Stomach (tissue), 9 donors: Measurements from ENCODE around the gene SLC7A9. TPM values are rescaled to one million over a fixed set of nuclear protein-coding genes. Genes with fewer than 3 reads are reported as not detected.

ENCODE experiments used
- DNase-seq, 2 donors: peaks; one replicate each; pipeline versions ENCODE4 v3.0.0 to v3.0.0-alpha.2; 2013 to 2019
- H3K27ac ChIP-seq, 5 donors: fragments of 200-600 bp in 4 of 5; sonication (generic) in 4 of 5; one replicate each; pipeline ENCODE4 v1.5.1; 2013 to 2019; ENCODE audit warnings: mild to moderate bottlenecking in 1 of 5, moderate library complexity in 1 of 5
- H3K27me3 ChIP-seq, 3 donors: fragments of 200-600 bp; sonication (generic); one replicate each; pipeline ENCODE4 v1.5.1; 2017 to 2019; ENCODE audit warnings: mixed run types in 1 of 3
- H3K36me3 ChIP-seq, 4 donors: fragments of 200-600 bp; sonication (generic); 1 replicate in 3 of 4; 2 replicates in 1 of 4; pipeline ENCODE4 v1.5.1; 2016 to 2019
- H3K4me1 ChIP-seq, 4 donors: fragments of 200-600 bp; sonication (generic); one replicate each; pipeline ENCODE4 v1.5.1; 2016 to 2019
- H3K4me3 ChIP-seq, 4 donors: fragments of 200-600 bp; sonication (generic) in 3 of 4; one replicate each; pipeline ENCODE4 v1.5.1; 2016 to 2019; ENCODE audit warnings: mild to moderate bottlenecking in 1 of 4
- H3K9me3 ChIP-seq, 4 donors: fragments of 200-600 bp; sonication (generic); one replicate each; pipeline ENCODE4 v1.5.1; 2016 to 2019
- CTCF ChIP-seq, 7 experiments: fragments of 450-650 bp in 4 of 7; fragments of 200-600 bp in 3 of 7; sonication (generic) in 3 of 7; IDR thresholded peaks; one replicate each; pipeline ENCODE4 v1.5.1; 2016 to 2019; ENCODE audit warnings: antibody characterized with exemption in 7 of 7, control low read depth in 2 of 7, mild to moderate bottlenecking in 1 of 7
- EP300 ChIP-seq: sonication (generic); formaldehyde crosslinking; IDR thresholded peaks from one replicate; pipeline ENCODE4 v1.6.1; 2017; ENCODE audit warnings: antibody characterized with exemption
- POLR2A ChIP-seq, 4 donors: fragments of 450-650 bp; IDR thresholded peaks; one replicate each; pipeline ENCODE4 v1.6.1; 2016; ENCODE audit warnings: antibody characterized with exemption in 4 of 4, control low read depth in 2 of 4, mild to moderate bottlenecking in 1 of 4, moderate library complexity in 1 of 4
- POLR2AphosphoS5 ChIP-seq, 3 donors: sonication (generic); formaldehyde crosslinking; IDR thresholded peaks; one replicate each; pipeline ENCODE4 v1.6.1; 2016; ENCODE audit warnings: antibody characterized with exemption in 3 of 3
- WGBS, 5 donors: extraction: QIAGEN DNeasy Blood & Tissue Kit in 3 of 5; methylation state at CpG; one replicate each; pipeline versions ENCODE4 v1.1.5 to v1.1.7; 2013 to 2018; 5-methylcytosine and 5-hydroxymethylcytosine counted together
- intact Hi-C: fragments of 100-400 bp; cut with DNase I; formaldehyde crosslinking; loops from one replicate; pipeline ENCODE4 v1.15.1; 2023; ENCODE audit warnings: low total_unique reads
- polyA plus RNA-seq, 3 donors: library from polyadenylated mRNA; stranded (reverse); fragments of 200-250 nt; gene quantifications; one replicate each; pipeline ENCODE4 v1.2.3, GENCODE V29; 2013
- total RNA-seq, 5 donors: library from RNA; depleted of rRNA; stranded (reverse); fragments of >200 nt; gene quantifications; one replicate each; pipeline versions ENCODE4 v1.1.0 to v1.2.3, GENCODE V29; 2014 to 2016
- donor health status: healthy with polysubstance abuse.
- donor health status: Bipolar disorder and iron deficiency.
- donor health status: healthy.

SLC7A9 gene
- total and polyA plus RNA-seq, 8 donors, result 0.58 to 2.4 TPM; not detected in 6

GRCh38 chr19:32824191-32824751 is 45.3 kb downstream of the SLC7A9 start:
- H3K27me3 ChIP-seq, result peaks cover 0 to 34% (median 0%) of the 10 kb centered on the region in 3 donors
- no peak for DNase-seq
- H3K36me3 ChIP-seq, result no peaks in the 10 kb centered on the region
- no peaks in the 10 kb centered on the region for H3K9me3 ChIP-seq
- no peak overlapping the region for H3K4me3 ChIP-seq
- no peak overlapping the region for H3K27ac ChIP-seq
- intact Hi-C loops, result no loop called here
- TF ChIP-seq POLR2A (IDR thresholded peaks at IDR 0.05) (no peak), POLR2AphosphoS5 (IDR thresholded peaks at IDR 0.05) (no peak), EP300 (no peak), CTCF (IDR thresholded peaks at IDR 0.05) (no peak)
- no peaks in the 10 kb centered on the region for H3K4me1 ChIP-seq
- WGBS, 5 donors, result 35 to 51% (median 50%) methylated on average over 11 to 20 of the region's 20 CpGs

GRCh38 chr19:32823747-32824102 is 45.8 kb downstream of the SLC7A9 start:
- 71 to 84% (median 82%) methylated on average over 7 of the region's 7 CpGs for WGBS, 5 donors
- Histone ChIP-seq H3K9me3 (no peaks in the 10 kb centered on the region), H3K4me3 (no peak overlapping the region), H3K27ac (no peak overlapping the region), H3K36me3 (no peaks in the 10 kb centered on the region), H3K27me3 (peaks cover 0 to 35% (median 0%) of the 10 kb centered on the region in 3 donors), H3K4me1 (no peaks in the 10 kb centered on the region)
- DNase-seq, result no peak
- intact Hi-C loops, result no loop called here
- no peak for TF ChIP-seq POLR2A (IDR thresholded peaks at IDR 0.05)
- TF ChIP-seq POLR2AphosphoS5 (IDR thresholded peaks at IDR 0.05), result no peak
- TF ChIP-seq EP300, result no peak
- no peak for TF ChIP-seq CTCF (IDR thresholded peaks at IDR 0.05)

DNA sequence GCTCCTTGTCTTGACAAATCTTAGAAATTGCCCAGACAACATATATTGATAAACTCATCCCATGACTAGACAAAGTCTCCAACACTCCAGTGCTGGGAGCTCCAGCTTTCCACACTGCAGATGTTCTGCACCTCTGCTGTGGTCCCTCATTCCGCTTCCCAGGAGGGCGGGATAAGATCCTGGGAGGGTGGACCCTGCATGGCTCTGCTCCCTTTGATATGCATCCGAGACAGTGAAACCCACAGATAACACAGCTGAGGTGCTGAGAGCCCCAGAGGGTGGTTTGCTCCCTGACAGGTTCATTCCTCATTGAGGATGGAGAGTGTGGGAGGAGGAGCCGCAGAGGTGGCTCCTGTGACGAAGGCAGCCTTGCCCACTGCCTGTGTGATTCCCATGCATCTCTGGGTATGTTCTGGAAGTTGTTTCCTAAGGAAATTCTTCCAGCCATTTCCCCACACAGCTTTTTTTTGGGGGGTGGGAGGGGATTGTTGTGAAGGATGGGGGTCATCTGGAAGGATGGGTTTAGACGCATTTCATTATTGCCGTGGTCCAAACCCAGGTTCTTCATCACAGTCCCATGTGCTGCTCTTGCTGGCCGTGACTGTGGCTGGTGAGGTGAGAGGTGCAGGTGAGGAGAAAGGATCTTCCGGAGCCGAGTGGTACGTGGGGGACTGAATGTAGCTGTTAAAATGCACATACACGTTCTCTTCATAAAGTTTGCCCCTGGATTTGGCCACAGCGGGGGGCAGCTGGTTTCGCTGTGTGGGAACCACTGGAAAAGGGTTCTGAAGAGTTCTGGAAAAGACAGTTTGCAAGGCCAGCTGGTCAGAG is 46.4 kb downstream of the SLC7A9 start:
- Histone ChIP-seq H3K27me3 (peaks cover 0 to 41% (median 0%) of the 10 kb centered on the region in 3 donors), H3K9me3 (no peaks in the 10 kb centered on the region), H3K27ac (no peak overlapping the region), H3K4me1 (no peaks in the 10 kb centered on the region), H3K36me3 (no peaks in the 10 kb centered on the region), H3K4me3 (no peak overlapping the region)
- 71 to 83% (median 81%) methylated on average over 14 of the region's 14 CpGs for WGBS, 5 donors
- no peak for DNase-seq
- TF ChIP-seq POLR2AphosphoS5 (IDR thresholded peaks at IDR 0.05), result no peak
- TF ChIP-seq CTCF (IDR thresholded peaks at IDR 0.05), result no peak
- TF ChIP-seq POLR2A (IDR thresholded peaks at IDR 0.05), result no peak
- no peak for TF ChIP-seq EP300
- intact Hi-C loops, result no loop called here

- DNase-seq, result no peak
- H3K4me3 ChIP-seq, result no peak overlapping the region
- no peaks in the 10 kb centered on the region for H3K4me1 ChIP-seq
- no peaks in the 10 kb centered on the region for H3K36me3 ChIP-seq
- H3K27ac ChIP-seq, result no peak overlapping the region
- intact Hi-C loops, result no loop called here
- WGBS, 5 donors, result 65 to 74% (median 71%) methylated on average over 17 of the region's 17 CpGs
- H3K9me3 ChIP-seq, result no peaks in the 10 kb centered on the region
- H3K27me3 ChIP-seq, result peaks cover 0 to 35% (median 0%) of the 10 kb centered on the region in 3 donors
- TF ChIP-seq POLR2A (IDR thresholded peaks at IDR 0.05), result no peak
- no peak for TF ChIP-seq CTCF (IDR thresholded peaks at IDR 0.05)
- TF ChIP-seq EP300, result no peak
- no peak for TF ChIP-seq POLR2AphosphoS5 (IDR thresholded peaks at IDR 0.05)
Measured at GRCh38 chr19:32819419-32820400, 49.9 kb downstream of the SLC7A9 start.
